Cortex of kidney (tissue), 1 donor: Measurements from ENCODE around the gene BMERB1.
"Not testable (repeated sequence)": the region's sequence is repeated elsewhere in the genome, so short reads cannot be mapped to it uniquely, and the experiment has no call there.

Experiments used
- DNase-seq: peaks from one replicate; lab custom pipeline; 2025; lab: John Stamatoyannopoulos, UW

BMERB1 gene

GRCh38 chr16:15461376-15461775 lies 27.0 kb downstream of the BMERB1 start:
- no peak for DNase-seq

GRCh38 chr16:15464401-15465186 lies 30.2 kb downstream of the BMERB1 start:
- no peak for DNase-seq

GRCh38 chr16:15466131-15466530 lies 31.7 kb downstream of the BMERB1 start:
- no peak for DNase-seq

- no peak for DNase-seq
Observed at GRCh38 chr16:15466886-15467781, 32.7 kb downstream of the BMERB1 start.

GRCh38 chr16:15476971-15477370 lies 42.6 kb downstream of the BMERB1 start:
- DNase-seq, result not testable (repeated sequence)

GRCh38 chr16:15477802-15478201 lies 43.4 kb downstream of the BMERB1 start:
- DNase-seq, result no peak

- no peak for DNase-seq
Observed at GRCh38 chr16:15482068-15482747, 47.8 kb downstream of the BMERB1 start.

GRCh38 chr16:15482748-15483298 lies 48.4 kb downstream of the BMERB1 start:
- no peak for DNase-seq

GRCh38 chr16:15483857-15484256 lies 49.5 kb downstream of the BMERB1 start:
- no peak for DNase-seq

- no peak for DNase-seq
Observed at GRCh38 chr16:15484662-15485061, 50.3 kb downstream of the BMERB1 start.

- no peak for DNase-seq
Observed at GRCh38 chr16:15485175-15485574, 50.8 kb downstream of the BMERB1 start.

- DNase-seq, result no peak
Observed at GRCh38 chr16:15486661-15487060, 52.3 kb downstream of the BMERB1 start.

GRCh38 chr16:15487336-15488284 lies 53.2 kb downstream of the BMERB1 start:
- DNase-seq, result no peak

- no peak for DNase-seq
Observed at GRCh38 chr16:15489016-15489415, 54.6 kb downstream of the BMERB1 start.

- DNase-seq, result no peak
Observed at GRCh38 chr16:15490123-15490711, 55.8 kb downstream of the BMERB1 start.

- DNase-seq, result no peak
Observed at GRCh38 chr16:15491411-15491810, 57.0 kb downstream of the BMERB1 start.

- DNase-seq, result no peak
Observed at GRCh38 chr16:15492091-15492740, 57.8 kb downstream of the BMERB1 start.

- no peak for DNase-seq
Observed at GRCh38 chr16:15493466-15494180, 59.2 kb downstream of the BMERB1 start.

- no peak for DNase-seq
Observed at GRCh38 chr16:15494236-15494635, 59.8 kb downstream of the BMERB1 start.
